ENCODE results near the gene TCERG1L. TPM values are rescaled to one million over a fixed set of nuclear protein-coding genes. Genes with fewer than 3 reads are reported as not detected.

The TCERG1L gene
- total and polyA plus RNA-seq, 10 donors: 0.03 to 1.2 (median 0.30) TPM; not detected in 3

DNA sequence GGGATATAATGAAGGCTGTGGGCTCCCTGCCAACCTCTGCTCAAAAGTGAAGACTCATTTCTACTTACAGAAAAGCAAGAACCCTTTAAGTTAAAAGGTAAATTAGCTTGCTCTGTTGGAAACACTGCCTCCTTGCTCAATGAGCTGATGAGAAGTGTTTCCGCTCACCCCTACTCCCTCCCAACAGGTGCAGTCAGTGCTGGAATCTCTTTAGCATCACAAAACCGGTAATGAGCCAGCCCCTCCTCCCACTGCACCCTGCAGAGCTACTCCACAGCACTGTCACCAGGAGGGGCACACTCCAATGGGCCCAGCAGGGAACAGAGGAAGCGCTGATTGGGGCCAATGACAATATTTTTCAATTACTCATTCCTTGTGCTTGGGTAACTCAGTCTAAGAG lies 262.5 kb downstream of the TCERG1L start:
- H3K36me3 ChIP-seq: no peaks in the 10 kb centered on the region
- H3K9me3 ChIP-seq: peaks cover 0 to 16% (median 0%) of the 10 kb centered on the region in 8 donors
- no peak overlapping the region for H3K27ac ChIP-seq
- WGBS, 5 donors: 33 to 50% (median 38%) methylated on average over 3 of the region's 3 CpGs
- H3K27me3 ChIP-seq (replicated peaks in 1 of 7): no peaks in the 10 kb centered on the region
- DNase-seq: peak; percentile 15
- no peak overlapping the region for H3K4me3 ChIP-seq
- TF ChIP-seq POLR2AphosphoS5 (IDR thresholded peaks at IDR 0.05) (no peak), POLR2A (IDR thresholded peaks at IDR 0.05) (no peak)
- TF ChIP-seq, protein P1, sequence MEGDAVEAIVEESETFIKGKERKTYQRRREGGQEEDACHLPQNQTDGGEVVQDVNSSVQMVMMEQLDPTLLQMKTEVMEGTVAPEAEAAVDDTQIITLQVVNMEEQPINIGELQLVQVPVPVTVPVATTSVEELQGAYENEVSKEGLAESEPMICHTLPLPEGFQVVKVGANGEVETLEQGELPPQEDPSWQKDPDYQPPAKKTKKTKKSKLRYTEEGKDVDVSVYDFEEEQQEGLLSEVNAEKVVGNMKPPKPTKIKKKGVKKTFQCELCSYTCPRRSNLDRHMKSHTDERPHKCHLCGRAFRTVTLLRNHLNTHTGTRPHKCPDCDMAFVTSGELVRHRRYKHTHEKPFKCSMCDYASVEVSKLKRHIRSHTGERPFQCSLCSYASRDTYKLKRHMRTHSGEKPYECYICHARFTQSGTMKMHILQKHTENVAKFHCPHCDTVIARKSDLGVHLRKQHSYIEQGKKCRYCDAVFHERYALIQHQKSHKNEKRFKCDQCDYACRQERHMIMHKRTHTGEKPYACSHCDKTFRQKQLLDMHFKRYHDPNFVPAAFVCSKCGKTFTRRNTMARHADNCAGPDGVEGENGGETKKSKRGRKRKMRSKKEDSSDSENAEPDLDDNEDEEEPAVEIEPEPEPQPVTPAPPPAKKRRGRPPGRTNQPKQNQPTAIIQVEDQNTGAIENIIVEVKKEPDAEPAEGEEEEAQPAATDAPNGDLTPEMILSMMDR (IDR thresholded peaks at IDR 0.05 in 8 of 11, conservative IDR thresholded peaks at IDR 0.05 in 3 of 11): no peak
- intact Hi-C loops (cut with DNase I; ENCODE audit: low total_unique reads): no loop called here
- H3K4me1 ChIP-seq: no peaks in the 10 kb centered on the region

DNA sequence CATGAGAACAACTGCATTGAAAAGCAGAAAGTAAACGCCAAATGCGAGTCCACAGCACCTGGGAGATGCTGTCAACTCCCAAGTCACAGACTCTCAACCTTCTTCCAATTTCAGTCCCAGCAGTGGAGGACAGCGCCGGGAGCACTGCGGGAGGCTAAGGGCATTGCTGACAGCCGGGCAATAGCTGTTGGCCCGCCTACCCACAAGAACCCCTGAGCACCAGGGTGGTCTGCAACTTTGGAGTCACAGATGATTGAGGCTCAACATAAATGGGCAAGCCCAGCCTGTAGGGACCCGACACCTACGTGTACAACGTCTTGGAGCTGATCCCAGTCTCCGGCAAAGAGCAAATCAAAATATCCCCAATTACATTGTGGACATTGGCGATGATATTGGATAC lies 262.9 kb downstream of the TCERG1L start:
- no peaks in the 10 kb centered on the region for H3K36me3 ChIP-seq
- peaks cover 0 to 16% (median 0%) of the 10 kb centered on the region in 8 donors for H3K9me3 ChIP-seq
- H3K27ac ChIP-seq: no peak overlapping the region
- WGBS, 5 donors: 43 to 58% (median 45%) methylated on average over 12 of the region's 12 CpGs
- no peak for TF ChIP-seq POLR2A (IDR thresholded peaks at IDR 0.05)
- no peak for TF ChIP-seq POLR2AphosphoS5 (IDR thresholded peaks at IDR 0.05)
- TF ChIP-seq, protein P1 (IDR thresholded peaks at IDR 0.05 in 8 of 11, conservative IDR thresholded peaks at IDR 0.05 in 3 of 11): no peak
- no peaks in the 10 kb centered on the region for H3K4me1 ChIP-seq
- no peak overlapping the region for H3K4me3 ChIP-seq
- intact Hi-C loops (cut with DNase I; ENCODE audit: low total_unique reads): no loop called here
- no peaks in the 10 kb centered on the region for H3K27me3 ChIP-seq (replicated peaks in 1 of 7)
- DNase-seq: peak; percentile 29

DNA sequence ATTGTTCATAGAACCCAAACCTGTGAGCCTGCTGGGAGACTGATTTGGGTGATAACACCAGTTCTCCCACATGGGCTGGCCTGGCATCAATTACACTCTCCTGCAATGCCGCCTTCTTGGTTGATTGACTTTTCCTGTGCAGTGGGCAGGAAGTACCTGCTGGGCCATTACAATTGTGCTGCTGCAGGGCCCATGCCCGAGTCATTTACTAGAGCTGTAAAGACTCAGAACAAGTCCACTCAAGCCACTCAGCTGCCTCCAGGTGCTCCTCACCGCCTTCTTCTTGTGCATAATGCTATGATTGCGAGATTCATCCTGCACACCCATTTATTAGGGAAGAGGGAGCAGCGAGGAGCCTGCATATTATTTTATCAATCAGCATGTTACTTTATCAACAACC lies 264.0 kb downstream of the TCERG1L start:
- intact Hi-C loops (cut with DNase I; ENCODE audit: low total_unique reads): no loop called here
- Histone ChIP-seq H3K36me3 (no peaks in the 10 kb centered on the region), H3K27ac (no peak overlapping the region), H3K27me3 (replicated peaks in 1 of 7) (no peaks in the 10 kb centered on the region), H3K4me1 (no peaks in the 10 kb centered on the region), H3K4me3 (no peak overlapping the region), H3K9me3 (peaks cover 0 to 16% (median 0%) of the 10 kb centered on the region in 8 donors)
- TF ChIP-seq POLR2A (IDR thresholded peaks at IDR 0.05) (no peak), POLR2AphosphoS5 (IDR thresholded peaks at IDR 0.05) (no peak)
- TF ChIP-seq, protein P1 (IDR thresholded peaks at IDR 0.05 in 8 of 11, conservative IDR thresholded peaks at IDR 0.05 in 3 of 11): no peak
- WGBS, 5 donors: 52 to 68% (median 61%) methylated on average over 5 of the region's 5 CpGs
- peak; percentile 30 for DNase-seq

DNA sequence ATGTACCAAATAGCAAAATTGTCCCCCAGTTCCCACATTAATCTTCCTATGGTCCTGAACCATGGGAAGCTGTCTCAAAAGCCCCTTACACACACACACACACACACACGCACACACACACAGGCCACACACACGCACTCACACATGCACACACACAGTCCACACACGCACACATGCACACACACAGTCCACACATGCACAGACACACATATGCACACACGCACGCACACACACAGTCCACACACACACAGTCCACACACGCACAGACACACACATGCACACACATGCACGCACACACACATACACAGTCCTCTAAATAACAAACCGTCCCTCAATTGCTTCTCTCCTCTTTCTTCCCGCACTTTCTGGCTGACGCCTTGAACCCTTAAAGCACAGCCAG lies 265.3 kb downstream of the TCERG1L start:
- H3K27me3 ChIP-seq (replicated peaks in 1 of 7): no peaks in the 10 kb centered on the region
- H3K4me1 ChIP-seq: no peaks in the 10 kb centered on the region
- 84 to 92% (median 89%) methylated on average over 10 of the region's 10 CpGs for WGBS, 5 donors
- no peak overlapping the region for H3K27ac ChIP-seq
- DNase-seq: peak; percentile 31
- H3K36me3 ChIP-seq: no peaks in the 10 kb centered on the region
- peaks cover 0 to 7% (median 0%) of the 10 kb centered on the region in 8 donors for H3K9me3 ChIP-seq
- no peak overlapping the region for H3K4me3 ChIP-seq
- TF ChIP-seq, protein P1 (IDR thresholded peaks at IDR 0.05 in 8 of 11, conservative IDR thresholded peaks at IDR 0.05 in 3 of 11): no peak
- TF ChIP-seq POLR2A (IDR thresholded peaks at IDR 0.05) (no peak), POLR2AphosphoS5 (IDR thresholded peaks at IDR 0.05) (no peak)
- intact Hi-C loops (cut with DNase I; ENCODE audit: low total_unique reads): no loop called here
